Activated CD4-positive, alpha-beta T cell treated with anti-CD3 and anti-CD28 coated beads, Interleukin-2, amount 50 U/mL, for 4 hours (primary cell): ENCODE results near the gene SLC1A5.
"Not testable (repeated sequence)": the region's sequence is repeated elsewhere in the genome, so short reads cannot be mapped to it uniquely, and the experiment has no call there.

ENCODE experiments used
- DNase-seq, 2 experiments: peaks; one replicate each; pipeline ENCODE4 v3.0.0-alpha.2; 2020

SLC1A5 gene

DNA sequence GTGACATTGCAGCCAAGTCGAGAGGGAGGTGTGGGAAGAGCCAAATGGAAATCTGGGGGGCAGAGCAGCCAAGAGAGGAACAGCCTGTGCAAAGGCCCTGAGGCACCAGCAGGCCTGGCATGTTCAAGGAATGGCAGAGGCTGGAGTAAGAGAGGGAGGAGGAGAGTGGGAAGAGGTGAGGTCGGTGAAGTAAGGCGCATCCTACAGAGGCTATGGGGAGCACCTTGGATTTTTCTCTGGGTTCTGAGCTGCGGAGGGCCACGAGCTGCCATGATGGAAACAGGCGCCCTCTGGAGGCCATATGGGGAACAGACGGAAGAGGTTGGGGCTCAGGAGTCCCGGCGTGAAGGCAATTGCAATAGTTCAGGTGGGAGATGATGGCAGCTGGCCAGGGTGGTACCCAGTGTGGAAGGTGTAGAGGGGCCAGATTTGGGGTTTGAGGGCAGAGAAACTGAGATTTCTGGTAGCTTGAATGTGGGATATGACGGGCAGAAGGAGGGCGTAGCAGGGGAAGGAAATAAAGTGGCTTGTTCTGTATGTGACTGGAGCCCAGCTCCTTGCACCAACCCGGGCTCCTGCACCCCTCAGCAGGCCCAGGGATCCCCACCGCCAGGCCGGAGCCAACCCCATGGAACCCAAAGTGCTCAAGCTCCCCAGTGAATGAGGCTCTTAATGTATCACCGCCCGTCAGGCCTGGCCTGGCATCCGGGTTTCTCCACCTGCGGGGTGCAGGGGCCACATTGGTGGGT, 21.7 kb downstream of the SLC1A5 start:
- DNase-seq = peak; percentile 54 to 56

- no peak for DNase-seq
These were observed 23.5 kb downstream of the SLC1A5 start for GRCh38 chr19:46764817-46765291.

GRCh38 chr19:46762245-46762890, 26.0 kb downstream of the SLC1A5 start:
- DNase-seq = no peak

DNA sequence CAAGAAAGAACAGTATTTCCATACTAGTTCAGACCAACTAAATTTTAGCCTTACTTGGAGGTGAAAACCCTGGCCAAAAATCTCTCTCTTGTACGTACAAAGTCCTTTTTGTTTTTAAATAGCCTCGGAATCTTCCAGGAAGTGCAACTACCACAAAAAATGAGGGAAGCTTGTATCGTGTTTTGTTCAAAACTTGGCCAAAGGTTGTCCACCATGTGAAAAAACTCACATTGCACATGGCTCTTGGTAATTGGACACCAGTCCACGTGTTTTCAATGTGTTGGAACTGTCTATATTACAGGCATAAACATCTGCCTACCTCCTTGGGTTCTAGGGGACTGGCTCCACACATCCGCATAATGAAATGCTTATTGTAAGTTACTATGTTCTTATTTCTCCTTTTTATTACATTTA, 27.0 kb downstream of the SLC1A5 start:
- no peak for DNase-seq

DNA sequence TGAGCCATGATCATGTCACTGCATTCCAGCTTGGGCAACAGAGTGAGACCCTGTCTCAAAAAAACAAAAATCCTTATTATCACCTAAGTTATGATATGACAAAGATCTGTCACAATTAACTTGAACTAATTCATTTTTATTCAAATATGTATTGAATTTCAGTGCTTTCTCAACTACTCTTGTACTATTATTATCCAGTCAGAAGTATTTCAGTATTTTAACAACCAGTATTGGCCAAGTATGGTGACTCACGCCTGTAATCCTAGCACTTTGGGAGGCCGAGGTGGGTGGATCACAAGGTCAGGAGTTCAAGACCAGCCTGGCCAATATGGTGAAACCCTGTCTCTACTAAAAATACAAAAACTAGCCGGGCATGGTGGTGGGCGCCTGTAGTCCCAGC, 27.5 kb downstream of the SLC1A5 start:
- DNase-seq = not testable (repeated sequence)

DNA sequence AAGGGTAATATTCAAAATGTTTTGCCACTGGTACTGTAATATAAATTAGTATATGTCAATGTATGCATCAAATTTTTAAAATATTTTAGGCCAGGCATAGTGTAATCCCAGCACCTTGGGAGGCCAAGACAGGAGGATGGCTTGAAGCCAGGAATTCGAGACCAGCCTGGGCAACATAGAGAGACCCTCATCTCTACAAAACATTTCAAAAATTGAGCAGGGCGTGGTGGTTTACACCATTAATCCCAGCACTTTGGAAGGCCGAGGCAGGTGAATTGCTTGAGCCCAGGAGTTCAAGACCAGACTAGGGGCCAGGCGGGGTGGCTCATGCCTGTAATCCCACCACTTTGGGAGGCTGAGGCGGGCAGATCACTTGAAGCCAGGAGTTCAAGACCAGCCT, 28.0 kb downstream of the SLC1A5 start:
- DNase-seq = no peak

DNA sequence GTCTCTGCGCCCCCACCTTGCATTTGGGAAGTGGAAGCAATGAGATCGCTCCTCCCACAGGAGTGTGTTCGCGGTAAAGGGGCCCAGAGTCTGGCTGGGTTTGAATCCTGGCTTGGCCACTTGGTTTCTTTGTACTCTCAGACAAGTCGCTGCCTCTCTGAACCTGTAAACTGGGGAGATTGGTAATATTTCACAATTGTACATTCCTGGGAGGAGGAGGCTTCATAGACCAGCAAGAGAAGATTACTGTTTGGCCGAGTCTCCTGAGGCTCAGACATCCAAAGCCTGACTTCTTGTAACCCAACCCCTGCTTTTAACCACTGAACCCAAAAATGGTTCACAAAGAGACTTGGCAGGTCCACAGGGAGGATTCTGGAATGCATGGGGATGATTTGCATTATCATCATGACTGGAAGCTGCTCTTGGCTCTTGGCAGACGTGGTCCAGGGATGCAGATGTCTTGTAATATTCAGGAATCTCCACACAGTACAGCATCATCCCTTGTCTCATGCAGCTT, 28.5 kb downstream of the SLC1A5 start:
- DNase-seq = no peak

DNA sequence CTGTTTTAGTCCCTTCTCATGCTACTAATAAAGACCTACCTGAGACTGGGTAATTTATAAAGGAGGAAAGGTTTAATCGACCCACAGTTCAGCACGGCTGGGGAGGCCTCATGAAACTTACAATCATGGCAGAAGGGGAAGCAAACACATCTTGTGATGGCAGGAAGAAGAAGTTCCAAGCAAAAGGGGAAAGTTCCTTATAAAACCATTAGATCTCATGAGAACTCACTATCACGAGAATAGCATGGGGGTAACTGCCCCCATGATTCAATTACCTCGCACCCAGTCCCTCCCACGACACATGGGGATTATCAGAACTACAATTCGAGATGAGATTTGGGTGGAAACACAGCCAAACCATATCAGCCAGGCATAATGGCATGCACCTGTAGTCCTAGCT, 29.2 kb downstream of the SLC1A5 start:
- no peak for DNase-seq

GRCh38 chr19:46756544-46756888, 31.9 kb downstream of the SLC1A5 start:
- no peak for DNase-seq

- DNase-seq = no peak
These were observed 32.4 kb downstream of the SLC1A5 start for GRCh38 chr19:46755853-46756543.

DNA sequence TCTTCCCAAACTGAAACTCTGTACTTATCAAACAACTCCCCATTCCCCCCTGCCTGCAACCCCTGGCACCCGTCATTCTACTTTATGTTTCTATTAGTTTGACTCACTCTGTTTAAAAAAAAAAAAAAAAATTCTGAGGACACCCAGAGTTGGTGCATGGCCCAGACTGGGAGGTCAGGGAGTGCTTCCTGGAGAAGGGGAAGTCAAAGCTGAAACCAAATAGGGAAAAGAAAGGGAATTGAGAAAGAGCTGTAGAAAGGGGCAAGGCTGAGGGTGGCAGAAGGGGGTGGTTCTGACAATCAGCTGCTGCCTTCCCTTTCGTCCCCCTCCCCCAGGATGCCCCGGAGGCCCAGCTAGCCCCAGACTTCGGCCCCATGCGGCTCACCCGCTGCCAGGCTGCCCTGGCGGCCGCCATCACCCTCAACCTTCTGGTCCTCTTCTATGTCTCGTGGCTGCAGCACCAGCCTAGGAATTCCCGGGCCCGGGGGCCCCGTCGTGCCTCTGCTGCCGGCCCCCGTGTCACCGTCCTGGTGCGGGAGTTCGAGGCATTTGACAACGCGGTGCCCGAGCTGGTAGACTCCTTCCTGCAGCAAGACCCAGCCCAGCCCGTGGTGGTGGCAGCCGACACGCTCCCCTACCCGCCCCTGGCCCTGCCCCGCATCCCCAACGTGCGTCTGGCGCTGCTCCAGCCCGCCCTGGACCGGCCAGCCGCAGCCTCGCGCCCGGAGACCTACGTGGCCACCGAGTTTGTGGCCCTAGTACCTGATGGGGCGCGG, 33.1 kb downstream of the SLC1A5 start:
- DNase-seq = no peak

- peak; percentile 67 to 70 for DNase-seq
These were observed 34.8 kb downstream of the SLC1A5 start for GRCh38 chr19:46753420-46754155.

GRCh38 chr19:46748325-46749109, 39.9 kb downstream of the SLC1A5 start:
- DNase-seq = peak; percentile 77 to 79

DNA sequence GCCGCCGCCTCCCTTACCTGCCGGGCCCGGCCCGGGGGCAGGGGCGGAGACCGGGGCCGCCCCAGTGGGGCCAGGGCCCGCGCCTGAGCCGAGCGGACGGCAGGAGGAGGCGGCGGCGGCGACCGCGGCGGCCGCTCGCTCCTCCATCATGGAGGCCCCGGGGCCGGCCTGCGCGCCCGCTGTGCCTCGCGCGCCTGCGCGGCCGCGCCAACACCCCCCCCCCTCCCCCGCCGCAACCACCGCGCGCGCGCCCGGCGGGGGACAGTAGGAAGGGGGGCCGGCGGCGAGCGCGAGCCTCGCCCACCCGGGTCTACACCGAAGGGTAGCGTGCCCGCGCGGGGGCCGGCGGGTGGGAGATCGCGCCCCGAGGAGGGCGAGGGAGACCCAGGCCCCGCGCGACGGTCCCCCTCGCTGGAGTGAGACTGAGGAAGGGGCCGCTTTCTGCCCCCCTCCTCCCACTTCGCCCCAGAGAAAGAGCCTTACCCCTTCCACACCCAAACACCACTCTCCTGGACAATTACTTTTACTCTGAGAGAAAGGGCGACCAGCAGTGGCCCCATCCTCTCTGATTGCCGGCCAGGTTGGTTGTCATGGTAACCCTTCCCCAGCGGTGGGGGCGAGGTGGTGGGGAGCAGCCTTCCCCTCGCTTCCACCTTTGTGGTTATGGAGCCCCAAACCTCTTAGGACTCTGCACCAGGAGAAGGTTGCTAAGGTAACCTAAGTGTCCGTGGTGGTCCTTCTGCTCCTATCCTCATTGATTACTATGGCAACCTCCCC, 41.9 kb downstream of the SLC1A5 start, which contains the start of gene STRN4:
Gene STRN4 (minus strand): TSS at position 170 of the 777 bp plus-strand sequence. CDS start 20 bp downstream, at position 150.
- peak; percentile 41 to 43 for DNase-seq

- peak in 1 of 2 experiments; percentile 25 for DNase-seq
These were observed 42.7 kb downstream of the SLC1A5 start, which contains the start of gene FKRP for GRCh38 chr19:46745521-46746280. TSS of gene FKRP (plus strand) at chr19:46746057. CDS start at chr19:46755451, 9,394 bp downstream.

GRCh38 chr19:46745030-46745429, 43.4 kb downstream of the SLC1A5 start:
- no peak for DNase-seq

DNA sequence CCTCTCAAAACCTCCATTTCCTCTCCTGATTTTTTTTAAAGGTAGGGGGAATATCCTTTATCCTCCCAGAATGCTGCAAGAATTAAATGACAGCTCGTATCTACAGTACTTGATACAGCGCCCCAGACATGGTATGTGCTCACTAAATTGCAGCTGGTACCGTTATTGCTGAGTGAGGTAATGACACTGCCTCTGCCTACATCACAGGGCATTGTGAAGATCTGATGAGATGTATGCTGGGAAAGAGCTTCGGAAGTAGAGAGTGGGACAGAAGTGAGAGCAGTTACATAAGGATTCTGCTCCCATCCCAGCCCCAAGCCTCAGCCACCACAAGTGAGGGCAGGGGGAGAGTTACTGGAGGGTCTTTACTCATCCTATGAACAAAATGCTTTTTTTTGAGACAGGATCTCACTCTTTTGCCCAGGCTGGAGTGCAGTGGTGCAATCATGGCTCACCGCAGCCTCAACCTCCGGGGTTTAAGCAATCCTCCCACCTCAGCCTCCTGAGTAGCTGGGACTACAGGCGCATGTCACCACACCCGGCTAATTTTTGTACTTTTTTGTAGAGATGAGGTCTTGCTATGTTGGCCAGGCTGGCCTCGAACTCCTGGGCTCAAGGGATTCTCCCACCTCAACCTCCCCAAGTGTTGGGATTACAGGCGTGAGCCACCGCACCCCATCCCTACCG, 44.2 kb downstream of the SLC1A5 start:
- no peak for DNase-seq

DNA sequence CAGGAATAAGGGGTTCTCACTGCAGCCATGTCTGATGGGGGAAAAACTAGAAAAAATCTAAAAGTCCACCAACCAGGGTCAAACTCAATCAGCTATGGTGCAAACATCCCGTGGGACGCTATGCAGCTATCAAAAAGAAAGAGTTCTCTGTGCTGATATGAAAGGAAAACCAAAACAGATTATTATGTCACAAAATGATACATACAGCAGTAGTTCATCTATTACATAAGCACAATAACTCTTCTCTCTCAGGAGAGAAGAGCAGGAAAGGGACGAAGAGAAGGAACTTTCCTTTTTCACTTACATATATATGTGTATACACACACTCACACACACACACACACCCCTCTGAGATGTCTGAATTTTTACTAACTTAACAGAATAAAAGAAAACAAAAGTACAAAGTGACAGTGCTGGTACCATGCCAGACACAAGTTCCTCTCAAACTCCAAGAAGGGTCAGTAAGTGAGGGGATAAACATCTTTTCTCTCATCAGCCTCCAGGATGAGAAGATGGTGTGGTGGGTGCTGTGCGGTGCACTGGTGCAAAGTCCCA, 45.4 kb downstream of the SLC1A5 start:
- DNase-seq = no peak
